Activated naive CD4-positive, alpha-beta T cell (primary cell): ENCODE measurements around the gene GGA2.
"Not testable (repeated sequence)": the region's sequence is repeated elsewhere in the genome, so short reads cannot be mapped to it uniquely, and the experiment has no call there.

ENCODE experiments used
- DNase-seq, 4 experiments: peaks; one replicate each; lab custom pipeline; 2025; lab: John Stamatoyannopoulos, UW

Gene GGA2

DNA sequence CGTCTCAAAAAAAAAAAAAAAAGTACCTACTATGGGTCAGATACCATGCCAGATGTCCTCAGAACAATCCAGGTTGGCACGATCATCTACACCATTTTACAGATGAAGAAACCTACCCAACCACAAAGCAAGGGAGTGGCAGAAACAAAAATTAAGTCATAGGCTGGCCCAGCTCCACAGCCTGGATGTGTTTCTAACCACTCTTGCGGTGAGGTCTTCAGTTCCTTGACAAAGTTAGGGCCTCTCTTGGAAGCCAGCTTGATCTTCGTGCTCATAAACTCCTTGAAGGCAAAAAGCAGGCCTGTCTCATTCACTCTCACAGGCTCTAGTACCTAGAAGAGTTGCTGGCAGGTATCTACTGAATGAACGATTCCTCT lies 6.2 kb downstream of the GGA2 start:
- no peak for DNase-seq

DNA sequence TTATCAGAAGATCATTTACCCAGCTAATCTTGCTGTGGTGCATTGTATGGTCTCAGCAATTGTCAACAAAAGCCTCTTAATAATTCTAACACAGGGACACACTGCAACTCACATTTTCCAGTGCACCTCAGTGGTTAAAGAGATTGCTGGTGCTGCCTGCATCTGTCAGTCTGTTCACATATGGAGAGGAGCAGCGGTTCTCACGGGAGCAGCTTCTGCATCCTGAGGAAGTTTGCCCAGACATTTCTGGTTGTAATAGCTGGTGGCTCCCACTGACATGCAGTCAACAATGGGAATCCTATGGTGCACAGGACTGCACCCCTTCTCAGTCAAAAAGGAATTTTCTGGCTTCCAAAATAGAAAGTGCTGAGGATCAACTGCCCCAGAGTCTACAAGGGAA lies 7.8 kb downstream of the GGA2 start:
- no peak for DNase-seq

GRCh38 chr16:23501291-23501690 lies 9.0 kb downstream of the GGA2 start:
- DNase-seq, result no peak

- DNase-seq, result no peak
Measured at GRCh38 chr16:23500862-23501225, 9.4 kb downstream of the GGA2 start.

GRCh38 chr16:23500212-23500861 lies 10.0 kb downstream of the GGA2 start:
- no peak for DNase-seq

DNA sequence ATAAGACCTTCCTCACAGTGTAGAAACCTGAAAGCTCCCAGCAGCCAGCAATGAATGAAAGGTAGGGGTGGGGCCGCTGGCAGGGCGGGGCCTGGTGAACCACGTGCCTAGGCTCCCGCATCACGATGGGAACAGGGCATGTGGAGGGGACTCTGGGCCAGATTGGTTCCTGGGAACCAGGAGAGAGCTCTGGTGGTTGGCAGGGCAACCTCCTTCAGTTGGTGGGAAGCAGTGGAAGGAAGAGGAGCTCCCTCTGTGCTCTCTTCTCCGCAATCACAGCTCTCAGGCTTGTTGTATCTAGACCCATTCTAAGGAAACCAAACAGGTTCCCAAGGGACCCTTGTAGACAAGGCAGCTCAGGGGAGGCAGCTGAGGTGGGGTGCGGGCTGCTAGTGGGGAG lies 10.5 kb downstream of the GGA2 start:
- no peak for DNase-seq

GRCh38 chr16:23498863-23499262 lies 11.4 kb downstream of the GGA2 start:
- DNase-seq, result no peak

- DNase-seq, result no peak
Measured at GRCh38 chr16:23497543-23497868, 12.8 kb downstream of the GGA2 start.

DNA sequence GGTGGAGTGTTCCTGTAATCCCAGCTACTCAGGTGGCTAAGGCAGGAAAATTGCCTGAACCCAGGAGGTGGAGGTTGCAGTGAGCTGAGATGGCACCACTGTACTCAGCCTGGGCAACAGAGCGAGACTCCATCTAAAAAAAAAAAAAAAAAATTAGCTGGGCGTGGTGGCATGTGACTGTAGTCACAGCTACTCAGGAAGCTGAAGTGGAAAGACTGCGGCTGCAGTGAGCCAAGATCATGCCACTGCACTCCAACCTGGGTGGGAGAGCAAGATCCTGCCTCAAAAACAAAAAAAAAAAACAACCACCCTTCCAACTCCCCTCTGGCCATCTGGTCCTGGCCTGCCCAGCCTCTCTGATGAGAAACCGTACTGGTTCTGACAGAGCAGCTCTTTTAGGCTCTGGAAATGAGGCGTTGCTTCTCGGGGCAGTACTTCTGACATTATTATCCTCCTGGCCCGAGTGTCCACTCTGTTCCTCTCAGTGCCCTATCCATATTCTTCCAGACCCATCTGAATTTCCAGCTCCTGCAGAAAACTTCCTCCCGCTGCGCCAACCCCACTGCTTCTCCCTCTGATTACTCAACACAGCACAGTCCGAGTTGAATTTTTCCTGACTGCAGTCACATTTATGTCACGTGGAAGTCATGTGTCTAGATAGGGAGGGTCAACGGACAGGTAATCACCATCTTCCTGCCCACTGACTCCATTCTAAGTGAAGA lies 13.3 kb downstream of the GGA2 start:
- no peak for DNase-seq

- DNase-seq, result no peak
Measured at GRCh38 chr16:23495671-23496070, 14.6 kb downstream of the GGA2 start.

DNA sequence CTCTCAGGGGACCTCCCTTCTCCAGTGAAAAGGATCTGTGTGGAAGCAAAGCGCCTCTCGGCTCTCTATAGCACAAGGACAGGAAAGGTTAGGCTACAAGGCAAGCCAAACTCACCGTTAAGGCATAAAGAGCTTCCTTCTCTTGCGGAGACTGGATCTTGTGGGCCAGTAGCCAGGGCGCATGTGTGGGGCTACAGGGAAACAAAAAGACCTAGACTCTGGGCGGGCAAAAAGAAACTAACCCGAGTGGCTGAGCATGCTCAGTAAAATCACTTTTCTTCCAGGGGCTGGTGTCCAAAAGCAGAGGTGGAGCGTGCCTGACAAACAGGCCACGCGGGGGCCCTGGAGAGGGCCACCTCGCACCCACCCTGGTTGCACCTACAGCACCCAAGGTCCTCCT lies 16.1 kb downstream of the GGA2 start:
- no peak for DNase-seq

DNA sequence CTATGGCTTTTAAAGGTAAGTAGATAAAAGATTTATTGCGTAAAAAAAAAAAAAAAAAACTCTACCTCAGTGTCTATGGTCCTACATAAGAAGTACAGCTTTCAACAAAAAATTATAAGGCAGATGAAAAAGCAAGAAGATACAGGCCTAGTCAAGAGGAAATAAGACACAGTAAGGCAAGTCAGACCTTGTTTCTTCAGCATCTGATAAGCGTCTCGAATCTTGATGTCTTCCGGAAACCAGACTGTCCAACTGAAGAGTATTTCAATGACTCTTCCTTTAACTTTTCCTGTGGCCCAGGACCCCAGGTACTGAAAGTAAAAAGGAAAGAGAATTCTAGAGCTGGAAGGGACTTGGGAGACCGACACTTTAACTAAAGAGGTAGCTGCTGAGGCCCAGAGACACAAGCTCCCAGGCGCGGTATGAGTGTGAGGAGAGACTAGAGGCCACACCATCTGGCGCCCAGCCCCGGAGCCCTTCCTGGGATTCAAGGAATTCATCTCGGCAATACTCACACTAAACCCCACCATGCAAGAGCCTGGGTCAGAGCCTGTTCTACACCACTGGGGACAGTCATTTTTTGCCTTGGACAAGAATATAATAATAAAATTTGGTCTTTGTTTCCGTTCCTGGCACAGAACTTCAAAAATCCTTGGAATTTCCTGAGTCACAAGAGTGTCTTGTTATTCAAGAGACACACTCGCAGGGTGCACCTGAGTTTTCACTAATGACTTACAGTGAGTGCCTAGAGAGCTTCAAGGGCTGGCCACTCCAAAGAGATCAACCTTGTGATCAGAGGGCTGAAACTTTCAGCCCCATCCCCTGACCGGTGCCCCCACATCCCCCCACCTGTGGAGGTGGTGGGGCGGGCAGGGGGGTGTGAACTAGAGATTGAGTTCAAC lies 18.6 kb downstream of the GGA2 start:
- no peak for DNase-seq

DNA sequence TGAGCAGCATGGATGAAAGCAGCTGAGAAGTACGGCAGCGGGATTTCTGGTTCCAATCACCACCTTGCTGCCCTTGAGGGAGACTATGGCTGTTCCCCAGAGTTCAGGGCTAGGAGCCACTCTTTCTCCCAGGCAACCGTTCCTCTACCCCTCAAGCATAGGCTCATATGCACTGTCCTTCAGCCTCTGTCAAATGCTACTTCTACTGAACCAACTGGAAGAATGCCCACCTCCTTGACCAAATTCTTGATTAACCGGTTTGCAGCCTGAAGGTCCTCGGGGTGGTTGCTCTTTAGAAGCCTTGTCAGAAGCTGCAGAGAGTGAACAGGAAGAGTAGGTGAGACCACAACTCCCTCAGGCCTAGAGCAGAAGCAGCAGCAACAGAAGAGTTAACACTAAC lies 23.8 kb downstream of the GGA2 start:
- no peak for DNase-seq

GRCh38 chr16:23485841-23486240 lies 24.5 kb downstream of the GGA2 start:
- DNase-seq, result no peak

DNA sequence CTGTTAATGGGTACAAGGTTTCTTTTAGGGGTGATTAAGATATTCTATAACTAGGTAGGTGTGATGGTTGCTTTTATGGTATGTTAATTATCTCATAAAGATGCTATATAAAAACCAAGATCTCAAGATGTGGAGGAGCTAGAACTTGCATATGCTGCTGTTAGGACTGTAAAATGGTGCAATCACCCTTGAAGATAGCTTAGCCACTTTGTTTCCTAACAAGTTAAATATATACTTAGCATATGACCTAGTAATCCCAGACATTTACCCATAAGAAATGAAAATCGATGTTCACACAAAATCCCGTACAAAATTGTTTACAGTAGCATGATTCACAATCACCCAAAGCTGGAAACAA lies 25.1 kb downstream of the GGA2 start:
- no peak for DNase-seq

DNA sequence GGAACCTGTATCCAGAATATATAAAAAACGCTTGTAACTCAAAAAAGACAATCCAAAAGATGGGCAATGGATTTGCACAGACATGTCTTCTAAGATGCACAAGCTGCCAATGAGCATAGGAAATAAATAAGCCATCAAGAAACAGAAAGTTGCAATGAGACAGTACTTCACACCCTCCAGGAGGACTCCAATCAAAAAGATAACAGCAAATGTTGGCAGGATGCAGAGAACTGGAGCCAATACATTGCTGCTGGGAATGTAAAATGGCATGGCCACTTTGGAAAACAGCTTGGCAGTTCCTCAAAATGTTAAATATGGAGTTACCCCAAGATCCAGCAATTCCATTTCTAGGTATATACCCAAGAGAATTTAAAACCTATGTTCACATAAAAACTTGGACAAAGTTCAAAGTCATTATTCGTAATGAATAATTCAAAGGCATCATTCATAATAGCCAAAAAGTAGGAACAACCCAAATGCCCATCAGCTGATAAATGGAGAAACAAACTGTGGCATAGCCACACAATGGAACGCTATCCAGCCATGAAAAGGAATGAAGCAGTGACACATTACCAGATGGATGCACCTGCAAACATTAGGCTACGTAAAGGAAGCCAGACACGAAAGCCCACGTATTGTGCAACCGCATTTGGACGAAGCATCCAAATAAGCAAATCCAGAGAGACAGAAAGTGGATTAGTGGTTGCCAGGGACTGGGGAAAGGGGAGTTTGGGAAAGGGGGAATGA lies 25.6 kb downstream of the GGA2 start:
- no peak for DNase-seq

DNA sequence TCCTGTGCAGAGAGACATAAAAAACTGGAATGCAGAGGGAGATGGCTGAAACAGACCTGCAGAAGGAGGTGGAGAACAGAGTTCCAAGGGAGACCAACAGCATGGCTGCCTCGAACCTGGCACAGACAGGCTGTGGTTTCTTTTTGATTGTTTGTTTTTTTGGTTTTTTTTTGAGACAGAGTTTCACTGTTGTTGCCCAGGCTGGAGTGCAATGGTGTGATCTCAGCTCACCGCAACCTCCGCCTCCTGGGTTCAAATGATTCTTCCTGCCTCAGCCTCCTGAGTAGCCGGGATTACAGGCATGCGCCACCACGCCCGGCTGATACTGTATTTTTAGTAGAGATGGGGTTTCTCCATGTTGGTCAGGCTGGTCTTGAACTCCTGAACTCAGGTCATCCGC lies 26.8 kb downstream of the GGA2 start:
- DNase-seq, result not testable (repeated sequence)

DNA sequence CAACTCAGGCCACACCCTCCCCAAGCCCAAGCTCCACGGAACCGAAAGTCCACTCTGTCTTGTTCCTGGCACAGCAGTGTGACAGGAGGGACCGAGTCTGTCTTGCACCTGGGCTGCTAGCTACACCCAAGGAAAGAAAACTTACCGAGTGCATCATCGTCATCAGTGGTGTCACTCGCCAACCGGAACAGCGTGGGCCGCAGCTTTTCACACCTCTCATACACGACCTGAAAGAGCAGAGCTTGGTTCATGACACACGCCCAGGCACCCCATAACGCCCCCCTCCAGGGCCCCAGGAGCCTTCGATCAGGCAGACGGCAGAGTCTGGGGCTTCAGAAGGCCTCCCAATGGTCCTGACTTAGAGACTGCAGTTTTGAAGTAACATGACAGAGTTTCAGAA lies 27.5 kb downstream of the GGA2 start:
- no peak for DNase-seq

- DNase-seq, result no peak
Measured at GRCh38 chr16:23480257-23480656, 30.0 kb downstream of the GGA2 start.

GRCh38 chr16:23479138-23479537 lies 31.2 kb downstream of the GGA2 start:
- no peak for DNase-seq

DNA sequence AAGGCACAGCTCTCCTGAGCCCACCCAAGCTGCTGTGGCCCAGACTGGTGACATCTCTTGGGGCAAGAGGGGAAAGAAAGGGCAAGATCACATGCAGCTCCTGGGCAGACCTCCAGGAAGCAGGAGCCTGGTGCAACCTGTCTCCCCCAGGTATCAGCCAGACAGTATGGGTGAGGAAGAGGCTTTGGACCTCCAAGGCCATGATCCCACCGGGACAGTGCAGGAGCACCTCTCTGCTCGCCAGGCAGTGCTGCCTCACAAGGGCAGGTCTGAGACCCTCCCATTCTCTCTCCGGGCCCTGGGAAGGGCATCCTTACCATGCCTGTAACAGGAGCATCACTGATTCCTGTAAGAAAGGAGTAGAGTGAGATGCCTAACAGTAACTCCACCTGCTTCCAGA lies 31.7 kb downstream of the GGA2 start:
- no peak for DNase-seq

- no peak for DNase-seq
Measured at GRCh38 chr16:23476289-23476688, 34.0 kb downstream of the GGA2 start.

- no peak for DNase-seq
Measured at GRCh38 chr16:23469814-23470213, 40.5 kb downstream of the GGA2 start.
